Measurements from ENCODE around the gene PLEKHA8.

DNA sequence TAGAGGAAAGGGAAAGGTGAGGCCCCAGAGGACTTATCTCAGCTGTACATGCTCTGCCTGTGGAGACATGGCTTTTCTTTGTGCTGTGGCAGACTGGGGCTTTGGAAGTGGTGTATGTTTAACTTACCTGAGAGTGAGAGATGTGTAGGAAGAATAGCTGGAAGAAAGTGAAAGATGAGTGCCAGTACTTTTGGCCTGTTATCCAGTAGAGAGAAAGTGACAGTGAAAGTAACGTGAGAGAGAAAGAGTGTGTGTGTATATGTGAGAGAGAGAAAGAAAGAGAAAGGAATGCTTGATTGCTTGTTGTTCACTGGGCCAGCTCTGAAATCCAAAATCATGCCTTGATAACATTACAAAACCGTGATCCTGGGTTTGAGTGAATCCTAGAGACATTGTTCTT is 132.1 kb downstream of the PLEKHA8 start:
- no peak for TF ChIP-seq GATA3 (IDR thresholded peaks at IDR 0.05; ENCODE audit: low read depth, low read length)
- no peak for TF ChIP-seq GATA2 (IDR thresholded peaks at IDR 0.05; ENCODE audit: low read depth, low read length)
